ENCODE measurements around the gene MAPK4.
"Not testable (repeated sequence)": the region's sequence is repeated elsewhere in the genome, so short reads cannot be mapped to it uniquely, and the experiment has no call there.

Gene MAPK4

GRCh38 chr18:50750546-50750945 is 190.7 kb downstream of the MAPK4 start:
- DNase-seq (ENCODE audit: low read depth, low spot score), result no peak

- no peak for DNase-seq (ENCODE audit: low read depth, low spot score)
Observed at GRCh38 chr18:50751490-50751889, 191.6 kb downstream of the MAPK4 start.

- DNase-seq (ENCODE audit: low read depth, low spot score), result no peak
Observed at GRCh38 chr18:50751947-50752346, 192.1 kb downstream of the MAPK4 start.

- DNase-seq (ENCODE audit: low read depth, low spot score), result no peak
Observed at GRCh38 chr18:50753311-50753710, 193.4 kb downstream of the MAPK4 start.

GRCh38 chr18:50754297-50754696 is 194.4 kb downstream of the MAPK4 start:
- DNase-seq (ENCODE audit: low read depth, low spot score), result no peak

- DNase-seq (ENCODE audit: low read depth, low spot score), result no peak
Observed at GRCh38 chr18:50757358-50757757, 197.5 kb downstream of the MAPK4 start.

GRCh38 chr18:50769463-50769862 is 209.6 kb downstream of the MAPK4 start:
- no peak for DNase-seq (ENCODE audit: low read depth, low spot score)

GRCh38 chr18:50775207-50775606 is 215.3 kb downstream of the MAPK4 start:
- DNase-seq (ENCODE audit: low read depth, low spot score), result no peak

- no peak for DNase-seq (ENCODE audit: low read depth, low spot score)
Observed at GRCh38 chr18:50775726-50776125, 215.8 kb downstream of the MAPK4 start.

- DNase-seq (ENCODE audit: low read depth, low spot score), result no peak
Observed at GRCh38 chr18:50776383-50776782, 216.5 kb downstream of the MAPK4 start.

- not testable (repeated sequence) for DNase-seq (ENCODE audit: low read depth, low spot score)
Observed at GRCh38 chr18:50779021-50779420, 219.1 kb downstream of the MAPK4 start.

Measured in smooth muscle cell of the brain vasculature (primary cell).